Measurements from ENCODE around the gene SLC5A1.

The SLC5A1 gene

DNA sequence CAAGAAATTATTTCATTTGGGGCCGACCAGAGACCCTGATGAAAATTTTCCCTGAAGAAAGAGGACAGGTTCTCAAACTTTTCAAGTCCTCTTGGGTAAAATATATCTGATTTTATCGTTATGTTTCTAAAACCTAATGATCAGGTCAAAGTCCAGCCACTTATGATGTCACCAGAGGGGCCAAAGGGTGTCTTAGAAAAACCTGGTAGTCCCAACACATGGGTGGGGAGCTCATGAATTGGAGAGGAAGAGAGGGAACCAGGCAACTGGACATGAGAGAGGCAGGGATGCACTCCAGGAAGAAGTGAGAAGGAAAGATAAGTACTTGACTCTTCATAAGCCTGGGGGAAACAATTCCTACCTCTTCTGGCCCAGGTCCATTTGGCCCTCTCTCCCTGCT lies 9.2 kb downstream of the SLC5A1 start:
- DNase-seq = no peak

DNA sequence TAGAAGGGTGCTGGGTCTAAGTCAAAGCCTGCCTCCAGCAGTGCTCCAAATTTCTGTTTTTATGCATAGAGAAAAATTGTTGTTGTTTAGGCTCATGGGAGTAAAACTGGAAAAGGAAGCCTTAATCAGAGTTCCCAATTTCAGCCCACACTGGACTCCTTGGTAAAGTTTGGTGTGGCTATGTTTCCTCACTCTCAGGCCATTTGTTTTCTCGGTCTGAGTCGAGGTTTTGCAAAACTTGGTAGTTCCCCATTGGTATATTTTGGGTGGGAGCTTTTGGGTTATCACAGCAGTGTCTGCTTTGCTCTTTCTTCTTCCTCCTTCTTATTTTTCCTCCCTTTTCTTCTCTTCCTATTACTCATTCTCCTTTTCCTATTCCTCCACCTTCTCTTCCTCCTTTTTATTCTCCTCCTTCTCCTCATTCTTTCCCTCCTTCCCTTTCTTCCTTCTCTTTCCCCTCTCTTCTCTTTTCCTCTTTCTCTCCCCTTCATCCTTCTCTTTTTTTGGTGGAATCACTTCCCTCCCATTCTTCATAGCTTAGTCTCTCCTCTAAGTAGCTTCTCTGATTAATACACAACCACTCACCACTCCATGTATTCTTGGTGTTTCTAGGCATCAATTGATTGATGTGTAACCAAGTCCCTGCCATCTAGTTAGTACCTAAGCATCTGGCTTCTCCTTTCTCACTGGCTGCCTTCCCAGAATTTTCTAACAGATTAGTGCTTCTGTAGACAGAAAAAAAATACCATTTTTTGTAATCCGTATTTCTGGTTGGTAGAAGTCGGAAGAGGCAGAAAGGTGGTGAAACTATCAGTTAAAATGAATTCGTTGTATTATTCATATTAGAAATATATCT lies 10.1 kb downstream of the SLC5A1 start:
- DNase-seq = no peak

DNA sequence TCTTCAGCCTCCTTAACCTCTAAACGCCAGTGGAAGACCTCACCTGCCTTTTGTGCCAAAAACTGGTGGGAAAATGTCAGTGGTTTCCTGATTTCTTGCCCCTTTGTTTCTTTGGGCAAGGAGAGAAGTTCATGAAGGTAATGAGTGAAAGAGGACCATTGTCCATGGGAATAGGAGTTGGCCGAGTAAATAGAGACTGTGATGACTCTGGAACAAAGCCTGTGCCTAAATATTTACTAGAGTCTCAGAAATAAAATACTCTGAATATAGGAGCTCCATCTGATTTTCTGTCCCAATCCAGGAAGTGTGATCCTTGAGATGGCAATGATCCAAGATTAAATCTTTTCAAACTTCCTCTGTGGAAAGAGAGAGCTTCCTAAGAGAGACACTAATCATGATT lies 12.0 kb downstream of the SLC5A1 start:
- no peak for DNase-seq

DNA sequence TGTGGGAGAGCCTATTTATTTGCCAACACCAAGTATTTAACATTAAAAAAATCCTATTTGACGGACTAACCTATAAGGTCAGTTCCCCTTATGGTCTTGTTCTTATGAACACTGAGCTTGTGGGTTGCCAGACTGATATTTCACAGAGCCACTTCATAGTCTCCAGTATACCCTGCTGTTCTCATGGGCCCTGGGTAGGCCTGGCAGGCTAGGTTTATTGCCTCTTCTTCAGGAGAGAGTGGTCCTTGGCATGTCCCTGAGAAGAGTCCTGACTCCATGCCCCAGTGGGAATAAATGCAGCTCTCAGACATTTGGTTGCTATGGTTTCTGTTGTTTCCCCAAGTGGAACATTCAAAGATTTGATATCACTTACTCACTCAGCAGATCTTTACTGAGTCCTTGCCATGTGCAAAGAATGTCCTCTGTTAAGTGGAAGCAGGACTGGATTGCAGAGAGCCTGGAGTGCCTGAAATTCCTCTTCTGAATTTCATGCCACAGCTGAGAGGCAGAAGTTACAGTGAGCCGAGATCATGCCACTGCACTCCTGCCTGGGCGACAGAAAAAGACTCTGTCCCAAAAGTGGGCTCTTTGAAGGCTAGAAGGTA lies 15.7 kb downstream of the SLC5A1 start:
- DNase-seq = no peak

DNA sequence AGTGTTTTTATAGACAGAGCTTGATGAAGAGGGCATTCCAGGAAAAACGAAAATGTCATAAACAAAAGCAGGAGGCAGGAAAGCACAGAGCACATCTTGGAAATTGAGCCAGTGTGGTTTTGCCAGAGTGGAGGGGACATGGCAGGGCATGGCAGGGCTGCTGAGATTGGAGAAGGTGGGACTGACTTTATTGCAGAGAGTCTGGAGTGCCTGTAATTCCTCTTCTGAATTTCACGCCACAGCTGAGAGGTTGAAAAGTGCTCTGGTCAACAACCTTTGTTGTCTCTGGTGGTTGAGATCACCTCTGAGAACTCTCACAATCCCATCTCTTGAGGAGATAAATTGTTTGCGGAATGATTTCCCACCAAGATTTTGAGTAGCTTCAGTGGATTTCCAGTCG lies 16.4 kb downstream of the SLC5A1 start:
- DNase-seq = no peak

DNA sequence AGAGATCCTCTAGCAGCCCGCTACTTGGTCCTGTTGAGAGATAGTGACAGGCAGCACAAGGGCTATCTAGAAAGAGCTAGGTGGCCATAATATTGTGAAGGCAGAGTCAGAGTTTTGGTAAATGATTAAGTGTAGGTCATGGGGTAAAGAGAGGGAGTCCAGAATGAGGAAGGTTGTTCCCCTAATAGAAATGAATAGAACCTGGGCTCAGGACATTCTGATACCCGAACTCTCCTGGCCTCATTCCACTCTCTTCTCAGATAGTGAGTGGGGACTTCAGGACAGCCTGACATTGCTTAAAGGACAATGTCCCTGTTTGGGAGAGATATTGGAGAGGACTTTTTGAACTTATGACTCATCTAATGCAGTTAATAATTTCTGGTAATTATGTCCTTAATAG lies 20.6 kb downstream of the SLC5A1 start:
- DNase-seq = no peak

DNA sequence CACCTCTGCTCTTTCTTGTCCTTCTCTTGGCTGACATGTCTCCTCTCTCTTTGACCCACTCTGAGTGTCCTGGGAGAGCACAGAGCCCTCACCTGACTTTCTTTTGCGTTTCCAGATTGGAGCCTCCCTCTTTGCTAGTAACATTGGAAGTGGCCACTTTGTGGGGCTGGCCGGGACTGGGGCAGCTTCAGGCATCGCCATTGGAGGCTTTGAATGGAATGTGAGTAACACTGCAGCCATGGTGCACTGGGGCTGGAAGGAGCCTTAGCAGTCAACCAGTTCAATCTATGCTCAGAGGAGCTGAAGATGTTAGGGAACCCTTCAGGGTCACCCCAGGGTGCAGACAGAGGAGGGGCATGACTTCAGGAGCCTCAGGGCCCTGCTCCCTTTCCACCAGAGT lies 23.8 kb downstream of the SLC5A1 start:
- DNase-seq = no peak

DNA sequence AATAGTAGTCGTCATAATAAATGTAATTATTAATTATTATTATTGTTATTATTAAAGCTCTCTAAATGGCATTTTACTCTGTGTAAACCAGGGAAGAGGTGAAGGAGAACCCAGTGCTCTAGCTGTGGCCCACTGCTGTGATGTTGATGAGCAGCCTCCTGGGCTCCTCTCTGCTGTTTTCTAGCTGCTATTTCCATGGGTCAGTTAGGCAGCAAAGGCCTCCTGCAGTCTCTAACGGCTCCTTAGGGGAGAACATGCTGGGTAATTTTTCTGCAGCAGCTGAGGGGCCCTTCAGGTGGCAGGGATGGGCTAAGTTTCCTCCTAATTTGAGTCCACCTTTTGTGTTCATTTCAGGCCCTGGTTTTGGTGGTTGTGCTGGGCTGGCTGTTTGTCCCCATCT lies 24.6 kb downstream of the SLC5A1 start:
- DNase-seq = no peak

DNA sequence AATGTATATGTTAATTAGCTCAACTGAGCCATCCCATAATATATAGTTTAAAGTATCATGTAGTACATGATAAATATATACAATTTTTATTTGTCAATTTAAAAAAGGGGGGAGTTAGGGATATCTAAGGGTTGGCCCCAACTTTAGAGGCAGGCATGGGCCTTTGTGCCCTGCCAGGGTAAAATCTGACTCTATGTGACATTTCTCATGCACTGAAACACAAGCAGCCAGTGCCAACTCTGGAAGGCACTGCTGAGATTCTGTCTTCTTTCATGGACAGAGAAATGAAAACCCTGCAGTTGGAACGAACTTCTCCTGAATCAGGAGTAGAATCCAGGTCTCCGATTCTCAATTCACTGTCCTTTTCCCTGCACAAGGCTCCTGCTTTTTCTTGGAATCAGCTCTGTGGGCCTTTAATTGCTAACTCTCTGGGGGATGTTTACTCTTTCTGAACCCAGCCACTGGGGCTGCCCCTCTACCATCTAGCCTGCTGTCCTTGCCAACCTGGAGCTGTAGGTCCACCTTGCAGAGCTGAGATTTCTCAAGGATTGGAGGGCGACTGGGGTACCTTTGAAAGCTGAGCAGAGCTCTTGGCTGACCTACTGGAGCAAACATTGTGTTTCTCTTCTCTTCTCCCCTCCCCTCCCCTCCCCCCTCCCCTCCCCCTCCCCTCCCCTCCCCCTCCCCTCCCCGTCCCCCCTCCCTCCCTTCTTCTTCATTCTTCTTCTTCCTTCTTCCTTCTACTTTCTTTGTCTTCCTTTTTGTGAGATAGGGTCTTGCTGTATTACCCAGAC lies 26.7 kb downstream of the SLC5A1 start:
- DNase-seq = no peak

DNA sequence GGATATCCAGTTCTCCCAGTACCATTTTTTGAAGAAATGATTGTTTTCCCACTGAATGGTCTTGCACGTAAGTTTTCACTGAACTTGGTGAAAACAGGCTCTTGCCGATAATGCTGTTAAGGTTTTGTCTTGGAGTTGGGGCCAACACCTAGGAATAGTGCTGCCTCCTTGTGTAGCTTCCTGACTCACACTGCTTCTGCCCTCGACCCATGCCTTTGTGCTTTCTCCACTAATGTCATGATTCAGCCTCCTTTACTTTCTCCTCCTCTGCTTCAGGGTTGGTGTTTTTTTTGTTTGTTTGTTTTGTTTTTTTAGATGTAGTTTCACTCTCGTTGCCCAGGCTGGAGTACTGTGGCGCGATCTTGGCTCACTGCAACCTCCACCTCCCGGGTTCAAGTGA lies 30.2 kb downstream of the SLC5A1 start:
- no peak for DNase-seq

DNA sequence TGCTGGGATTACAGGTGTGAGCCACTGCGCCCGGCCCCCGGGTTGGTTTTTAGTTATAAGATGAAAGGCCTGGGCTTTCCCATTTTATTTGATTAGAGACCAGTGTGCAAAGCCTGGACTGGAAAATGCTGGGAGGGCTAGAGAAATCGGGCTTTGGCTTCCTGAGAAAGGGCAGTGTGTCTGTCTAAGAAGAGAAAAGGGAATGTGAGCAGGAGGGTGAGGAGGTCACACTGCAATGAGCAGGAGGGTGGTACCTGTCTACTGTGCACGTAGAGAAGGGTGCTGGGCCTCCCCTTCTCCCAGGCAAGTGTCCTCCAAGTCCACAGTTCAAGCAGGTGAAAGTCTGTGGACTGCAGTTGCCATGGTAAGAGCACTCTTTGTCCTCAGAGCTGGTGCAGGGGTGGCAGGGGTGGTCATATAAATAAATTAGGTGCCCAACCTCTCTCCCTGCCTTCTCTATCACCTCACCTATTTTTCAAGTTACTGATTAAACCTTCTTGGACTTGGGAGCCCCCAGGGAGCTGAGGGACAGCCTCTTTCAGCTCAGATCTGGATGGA lies 30.8 kb downstream of the SLC5A1 start:
- DNase-seq = no peak

DNA sequence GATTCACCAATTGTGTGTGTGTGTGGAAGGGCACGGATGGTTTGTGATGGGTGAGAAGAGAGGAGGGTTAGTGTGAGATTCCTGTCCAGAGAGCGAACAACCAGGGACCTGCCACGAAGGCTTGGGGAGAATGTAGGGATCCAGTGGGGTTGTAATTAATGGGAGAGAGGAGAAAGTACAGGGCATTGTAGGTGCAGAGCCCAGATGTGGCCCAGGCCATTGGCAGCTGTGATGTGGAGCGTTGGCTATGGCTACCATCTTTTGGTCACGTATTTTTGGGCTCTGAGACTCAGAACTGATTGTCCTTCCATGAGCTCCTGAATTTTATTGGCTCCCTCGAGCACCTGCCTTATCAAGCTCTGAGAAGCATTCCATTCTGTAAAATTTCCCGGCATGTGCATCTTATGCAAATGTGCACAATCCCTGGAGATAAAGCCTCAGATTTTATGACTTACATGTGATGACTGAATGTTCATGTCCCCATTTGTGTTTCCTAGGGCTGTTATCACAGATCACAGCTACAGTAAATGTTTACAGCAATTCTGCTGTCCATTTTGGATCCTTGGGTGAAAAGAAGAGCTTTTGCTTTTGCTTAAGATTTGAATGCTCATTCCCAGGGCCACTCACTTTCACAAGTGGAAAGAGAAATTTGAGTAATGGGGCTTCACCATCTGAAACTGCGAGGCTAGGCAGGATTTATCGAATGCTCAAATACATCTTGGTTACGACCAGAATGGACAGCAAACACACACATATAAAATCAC lies 33.1 kb downstream of the SLC5A1 start:
- DNase-seq = no peak

DNA sequence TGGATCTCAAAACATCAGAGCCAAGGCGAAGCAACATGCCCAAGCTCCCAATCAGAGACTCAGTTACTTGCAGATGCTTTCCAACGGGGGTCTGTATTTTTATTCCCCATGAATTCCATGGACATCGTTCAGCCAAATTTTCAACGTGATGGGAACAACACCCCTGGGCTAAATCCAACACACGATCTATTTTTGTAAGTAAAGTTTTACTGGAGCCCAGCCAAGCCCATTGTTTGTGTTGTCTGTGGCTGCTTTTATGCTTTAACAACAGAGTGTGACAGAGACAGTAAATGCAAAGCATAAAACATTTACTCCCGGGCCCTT lies 33.7 kb downstream of the SLC5A1 start:
- no peak for DNase-seq

DNA sequence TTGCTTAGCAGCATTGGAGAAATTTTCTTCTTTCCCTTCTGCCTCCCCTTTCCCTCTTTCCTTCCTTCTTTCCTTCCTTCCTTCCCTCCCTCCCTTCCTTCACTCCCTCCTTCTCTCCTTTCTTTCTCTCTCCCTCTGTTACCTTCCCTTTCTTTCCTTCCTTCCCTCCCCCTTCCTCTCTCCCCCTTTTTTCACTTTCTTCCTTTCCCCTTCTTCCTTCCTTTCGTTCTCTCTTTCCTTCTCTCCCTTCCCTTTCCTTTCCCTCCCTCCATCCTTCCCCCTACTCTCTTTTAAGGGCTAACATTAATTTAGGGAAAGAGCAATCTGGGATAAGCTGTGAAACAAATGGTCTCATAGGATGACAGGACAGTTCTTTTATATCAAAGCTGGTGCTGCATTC lies 34.1 kb downstream of the SLC5A1 start:
- DNase-seq = no peak

DNA sequence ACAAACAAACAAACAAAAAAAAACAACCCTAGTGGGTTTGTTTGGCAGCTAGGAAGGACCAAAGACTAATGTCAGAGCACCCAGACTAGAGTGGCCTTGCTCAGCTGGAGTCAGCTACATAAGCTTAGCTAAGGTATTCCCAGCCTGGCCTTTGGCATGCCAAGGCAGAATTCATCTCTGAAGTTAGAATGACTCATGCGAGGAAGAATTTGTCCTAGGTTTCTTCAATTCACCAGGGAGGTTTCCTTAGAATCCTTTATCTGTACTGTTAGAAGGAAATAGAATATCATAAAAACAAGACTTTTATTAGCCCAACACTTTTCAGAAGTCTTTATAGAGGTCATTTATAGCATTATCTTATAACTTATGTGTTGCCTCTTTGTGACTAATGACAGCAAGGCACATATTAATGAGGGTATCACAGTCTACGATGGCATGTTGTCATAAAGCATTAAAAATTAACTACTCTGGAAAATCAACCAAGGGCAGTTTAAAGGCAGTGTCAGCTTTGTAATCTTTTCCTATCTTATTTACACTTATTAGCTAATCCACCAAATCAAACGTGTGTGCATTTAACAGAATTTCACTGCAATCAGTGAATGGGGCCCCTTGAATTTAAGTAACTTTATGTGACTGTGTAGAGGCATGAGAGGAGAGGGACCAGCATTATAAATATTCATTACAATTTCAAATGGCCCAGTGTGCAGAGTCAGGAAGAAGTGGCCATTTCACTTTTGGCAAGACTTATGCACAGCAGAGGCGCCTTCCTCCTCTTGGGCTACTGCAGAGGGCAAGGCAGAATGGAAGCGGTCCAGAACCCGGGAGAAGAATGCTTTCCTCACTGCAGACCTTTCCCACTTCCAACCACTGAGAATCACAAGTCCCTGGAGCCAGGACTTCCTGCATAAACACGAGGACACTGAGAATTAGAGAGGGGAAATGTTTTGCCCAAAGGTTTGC lies 36.3 kb downstream of the SLC5A1 start:
- DNase-seq = no peak

DNA sequence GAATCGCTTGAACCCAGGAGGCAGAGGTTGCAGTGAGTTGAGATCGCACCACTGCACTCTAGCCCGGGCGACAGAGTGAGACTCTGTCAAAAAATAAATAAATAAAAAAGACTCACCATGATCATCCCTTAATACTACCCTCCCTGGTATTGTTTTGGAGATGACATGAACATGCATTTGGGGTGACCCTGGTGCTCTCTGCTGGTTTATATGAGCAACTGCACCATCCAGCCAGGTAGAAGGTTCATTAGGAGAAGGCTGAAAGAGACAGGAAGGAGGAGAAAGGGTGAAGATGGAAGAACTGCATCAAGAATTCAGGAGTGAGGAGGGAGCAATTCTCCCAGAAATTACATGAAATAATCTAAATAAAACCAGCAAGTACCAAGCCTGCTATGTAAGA lies 37.8 kb downstream of the SLC5A1 start:
- DNase-seq = peak; percentile 50

DNA sequence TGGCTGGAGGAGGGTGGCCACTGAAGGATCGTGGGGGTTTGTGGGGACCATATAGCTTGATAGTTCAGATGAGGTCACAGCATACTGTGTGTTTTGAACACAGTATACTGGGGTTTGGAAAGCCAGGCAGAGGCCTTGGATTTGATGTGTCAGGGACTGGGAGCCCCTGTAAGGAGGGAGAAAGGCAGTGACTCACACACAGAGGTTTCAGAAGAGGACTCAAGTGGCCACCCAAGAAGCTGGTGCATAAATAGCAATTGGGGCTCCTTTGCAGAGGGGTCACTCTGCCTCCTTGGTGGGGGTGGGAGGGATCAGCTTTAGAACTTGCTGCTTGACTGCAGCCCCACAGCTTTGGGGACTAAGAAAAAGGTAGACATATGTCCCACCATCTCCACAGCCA lies 39.3 kb downstream of the SLC5A1 start:
- DNase-seq = no peak

DNA sequence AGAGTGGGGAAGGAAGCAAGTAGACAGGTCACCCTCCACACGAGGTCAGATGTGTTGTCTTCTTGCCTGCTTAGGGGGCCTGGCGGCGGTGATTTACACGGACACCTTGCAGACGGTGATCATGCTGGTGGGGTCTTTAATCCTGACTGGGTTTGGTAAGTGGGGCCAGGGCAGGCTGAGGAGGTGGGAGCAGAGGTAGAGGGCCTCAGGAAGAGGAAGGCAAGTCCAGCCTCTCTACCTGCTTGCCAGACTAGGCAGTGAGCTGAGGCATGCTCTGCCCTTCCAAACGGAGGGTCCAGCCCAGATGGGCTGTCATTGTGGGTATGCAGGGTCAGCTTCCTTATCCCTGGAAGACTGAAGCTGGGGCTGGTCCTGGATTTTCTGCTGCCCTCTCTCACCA lies 39.9 kb downstream of the SLC5A1 start:
- DNase-seq = no peak

DNA sequence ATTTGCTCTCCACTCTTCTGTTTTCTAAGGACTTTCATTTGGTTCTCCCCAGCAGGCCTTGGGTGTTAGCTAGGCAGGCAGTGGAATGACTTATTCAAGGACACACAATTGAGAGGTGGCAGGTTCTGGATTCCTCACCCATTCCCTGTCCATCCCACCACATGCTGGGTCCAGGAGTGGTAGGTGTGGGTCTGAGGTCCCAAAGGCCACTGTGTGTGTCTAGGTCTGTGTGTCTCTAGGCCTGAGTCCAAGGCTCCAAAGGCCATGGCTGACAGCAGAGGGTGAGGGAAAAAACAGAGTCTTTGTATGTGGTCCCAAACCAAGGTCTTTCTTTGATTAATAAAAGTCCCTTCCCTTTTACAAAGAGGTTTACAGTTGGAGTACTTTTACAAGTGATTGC lies 40.8 kb downstream of the SLC5A1 start:
- DNase-seq = no peak

DNA sequence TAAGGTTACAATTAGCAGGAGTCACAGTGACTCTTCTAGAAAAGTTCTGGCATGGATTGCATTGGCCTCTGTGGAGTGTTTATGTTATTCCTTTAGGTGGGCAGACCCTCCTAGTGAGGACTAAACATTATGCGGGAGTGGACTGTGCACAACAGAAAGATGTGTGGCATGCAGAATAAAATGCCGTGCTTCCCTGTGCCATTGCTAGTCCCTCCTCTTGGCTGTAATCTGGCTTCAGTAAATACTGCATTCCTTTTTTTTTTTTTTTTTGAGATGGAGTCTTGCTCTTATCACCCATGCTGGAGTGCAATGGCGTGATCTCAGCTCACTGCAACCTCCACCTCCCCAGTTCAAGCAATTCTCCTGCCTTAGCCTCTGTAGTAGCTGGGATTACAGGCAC lies 45.0 kb downstream of the SLC5A1 start:
- DNase-seq = no peak

DNA sequence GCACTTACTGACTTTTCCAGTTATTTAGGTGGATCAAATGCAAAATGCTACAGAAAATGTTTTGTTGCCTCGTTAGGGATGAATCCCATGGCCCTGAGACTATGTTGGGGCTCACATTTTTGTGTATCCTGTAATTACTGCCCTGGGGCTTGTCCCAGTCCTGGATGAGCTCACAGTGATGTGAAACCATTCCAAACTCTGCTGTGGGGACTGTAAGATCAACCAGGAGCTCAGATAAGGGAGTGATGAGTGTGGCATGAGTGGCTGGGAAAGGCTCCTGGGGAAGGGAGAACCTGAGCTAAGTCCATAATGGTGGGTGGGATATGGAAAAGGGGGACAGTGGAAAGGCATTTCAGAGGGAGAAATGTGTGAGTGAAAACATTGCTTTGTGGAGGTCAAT lies 54.0 kb downstream of the SLC5A1 start:
- no peak for DNase-seq
